GM19351 (cell line): Measurements from ENCODE around the gene TMEM187.
"Not testable (repeated sequence)": the region's sequence is repeated elsewhere in the genome, so short reads cannot be mapped to it uniquely, and the experiment has no call there.

ENCODE experiments used
- ATAC-seq: cut with Tn5 transposase; IDR thresholded peaks from one replicate; pipeline ENCODE4 v1.9.1; 2021; ENCODE audit warnings: mild to moderate bottlenecking, moderate library complexity; ENCODE audit not compliant: unreplicated experiment

TMEM187 gene

DNA sequence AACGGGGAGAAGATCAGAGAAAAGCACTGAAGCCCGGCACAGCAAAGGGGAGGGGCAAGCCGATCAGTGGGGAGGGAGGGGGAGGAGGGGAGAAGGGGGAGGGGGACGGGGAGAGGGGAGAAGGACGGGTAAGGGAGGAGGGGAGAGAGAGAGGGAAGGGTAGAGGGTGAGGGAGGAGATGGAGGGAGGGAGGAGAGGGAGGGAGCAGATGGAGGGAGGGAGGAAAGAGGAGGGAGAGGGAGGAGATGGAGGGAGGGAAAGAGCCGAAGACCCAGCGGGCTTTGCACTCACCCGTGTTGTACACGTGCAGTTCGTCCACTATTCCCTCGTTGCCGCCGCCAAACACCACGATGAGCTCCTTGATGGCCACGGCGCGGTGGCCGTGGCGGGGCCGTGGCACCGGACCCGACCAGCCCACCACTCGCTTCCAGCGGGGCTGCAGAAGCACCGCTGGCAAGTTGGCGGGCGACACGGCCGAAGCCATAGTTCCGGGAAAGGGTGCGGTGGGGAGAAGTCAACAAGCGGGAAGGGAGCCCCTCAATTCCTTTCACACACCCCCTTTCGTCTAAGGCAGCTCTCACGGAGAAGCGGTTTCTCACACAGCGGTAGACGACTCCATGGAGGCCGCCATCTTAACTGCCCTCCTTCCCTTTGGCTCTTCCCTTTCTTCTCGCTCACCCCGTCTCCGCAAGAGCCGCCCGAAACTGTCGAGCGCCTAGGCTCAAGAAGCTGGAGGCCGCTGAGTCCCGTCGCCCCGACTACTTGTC is 2.0 kb upstream of the TMEM187 start:
- ATAC-seq: no peak

DNA sequence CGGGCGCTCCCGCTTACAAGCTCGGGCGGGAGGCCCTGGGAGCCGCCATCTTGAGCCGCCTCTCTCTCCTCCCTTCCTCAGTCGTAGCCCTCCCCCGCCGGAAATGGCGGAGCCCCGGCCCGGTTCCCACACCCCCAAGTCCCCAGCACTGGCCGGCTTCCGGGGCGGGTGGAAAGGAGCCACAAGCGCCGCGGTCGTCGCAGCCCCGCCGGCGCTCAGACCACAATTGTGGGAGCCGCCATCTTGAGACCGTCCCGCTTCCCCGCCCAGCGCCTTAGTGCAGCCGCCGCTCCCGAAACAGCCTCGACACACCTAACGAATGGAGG is 1.5 kb upstream of the TMEM187 start:
- ATAC-seq: peak; percentile 37

DNA sequence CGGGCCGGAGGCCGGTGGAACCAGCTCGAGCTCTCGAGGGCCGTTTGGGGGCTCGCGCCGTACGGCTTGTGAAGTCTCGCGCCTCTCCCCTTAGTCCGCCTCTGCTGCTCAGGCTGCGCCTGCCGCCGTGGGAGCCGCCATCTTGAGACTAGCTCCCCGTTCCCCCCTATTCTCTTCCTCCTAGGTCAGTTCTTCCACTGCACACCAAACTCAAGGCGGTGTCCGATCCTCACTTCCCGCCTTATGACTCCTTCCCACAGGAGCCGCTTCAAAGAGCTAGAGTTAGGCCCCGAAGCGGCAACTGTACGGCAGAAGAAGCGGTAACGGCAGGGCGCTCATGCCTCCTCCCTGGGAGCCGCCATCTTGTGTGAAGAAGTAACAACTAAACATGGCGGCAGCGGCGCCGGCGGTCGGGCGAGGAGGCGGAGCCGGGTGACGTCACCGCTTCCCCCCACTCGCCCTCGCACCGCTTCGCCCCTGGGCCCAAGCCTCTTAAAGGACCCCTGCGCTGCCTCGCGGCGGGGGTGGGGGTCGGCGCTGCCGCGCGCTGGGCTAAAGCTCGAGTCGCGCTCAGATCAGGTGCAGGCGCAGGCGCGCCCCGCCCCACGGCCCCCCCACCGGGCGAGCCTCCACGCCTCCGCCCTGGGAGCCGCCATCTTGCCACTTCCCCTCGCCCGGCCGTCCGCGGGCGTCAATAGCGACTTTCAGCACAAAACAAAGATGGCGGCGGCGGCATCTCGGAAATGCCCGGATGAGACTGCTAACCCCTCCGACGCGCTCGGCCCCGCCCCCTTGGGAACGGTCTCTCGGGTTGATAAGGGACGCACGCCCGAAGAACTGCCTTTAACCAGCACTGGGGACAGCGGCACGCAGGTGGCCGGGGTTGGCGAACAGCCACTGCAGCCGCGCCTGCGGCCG is 845 bp upstream of the TMEM187 start, which contains the start of gene HCFC1:
Gene HCFC1, minus strand, starts transcription at position 369 of the 918 bp plus-strand sequence. CDS start 978 bp downstream, outside the sequence.
- peak; percentile 32 for ATAC-seq

DNA sequence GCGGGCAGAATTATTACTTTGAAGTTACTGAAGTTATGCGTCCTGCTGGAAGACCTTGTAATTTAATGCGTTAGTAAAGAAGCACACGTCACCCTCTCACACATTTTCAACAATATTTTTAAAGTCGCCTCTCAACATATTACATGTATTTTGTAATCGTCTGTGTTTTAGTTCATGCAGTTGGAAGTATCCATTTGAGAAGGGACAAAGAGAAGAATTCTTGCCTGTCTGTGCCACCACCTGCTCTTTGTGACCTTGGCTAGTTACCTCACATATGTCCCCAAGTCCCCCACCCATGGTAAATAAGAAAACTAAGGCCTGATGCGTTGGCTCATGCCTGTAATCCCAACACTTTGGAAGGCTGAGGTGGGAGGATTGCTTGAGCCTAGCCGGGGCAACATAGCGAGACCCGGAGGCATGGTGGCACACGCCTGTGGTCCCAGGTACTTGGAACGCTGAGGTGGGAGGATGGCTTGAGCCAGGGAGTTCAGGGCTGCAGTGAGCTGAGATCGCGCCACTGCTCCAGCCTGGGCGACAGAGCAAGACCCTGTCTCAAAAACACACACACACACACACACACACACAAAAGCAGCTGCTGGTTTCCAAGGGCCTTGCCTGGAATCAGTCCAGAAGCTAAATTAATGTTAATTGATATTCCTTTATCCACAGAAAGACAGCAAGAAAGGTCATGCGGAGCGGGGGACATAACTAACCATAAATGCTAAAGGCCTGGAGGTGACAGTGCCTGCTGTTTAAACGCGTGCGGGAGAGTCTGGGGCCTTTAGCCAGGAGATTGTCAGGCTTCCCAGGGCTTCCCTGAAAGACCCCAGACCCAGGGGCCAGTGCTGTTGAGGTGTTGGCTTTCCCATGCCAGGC is 811 bp downstream of the TMEM187 start:
- no peak for ATAC-seq

DNA sequence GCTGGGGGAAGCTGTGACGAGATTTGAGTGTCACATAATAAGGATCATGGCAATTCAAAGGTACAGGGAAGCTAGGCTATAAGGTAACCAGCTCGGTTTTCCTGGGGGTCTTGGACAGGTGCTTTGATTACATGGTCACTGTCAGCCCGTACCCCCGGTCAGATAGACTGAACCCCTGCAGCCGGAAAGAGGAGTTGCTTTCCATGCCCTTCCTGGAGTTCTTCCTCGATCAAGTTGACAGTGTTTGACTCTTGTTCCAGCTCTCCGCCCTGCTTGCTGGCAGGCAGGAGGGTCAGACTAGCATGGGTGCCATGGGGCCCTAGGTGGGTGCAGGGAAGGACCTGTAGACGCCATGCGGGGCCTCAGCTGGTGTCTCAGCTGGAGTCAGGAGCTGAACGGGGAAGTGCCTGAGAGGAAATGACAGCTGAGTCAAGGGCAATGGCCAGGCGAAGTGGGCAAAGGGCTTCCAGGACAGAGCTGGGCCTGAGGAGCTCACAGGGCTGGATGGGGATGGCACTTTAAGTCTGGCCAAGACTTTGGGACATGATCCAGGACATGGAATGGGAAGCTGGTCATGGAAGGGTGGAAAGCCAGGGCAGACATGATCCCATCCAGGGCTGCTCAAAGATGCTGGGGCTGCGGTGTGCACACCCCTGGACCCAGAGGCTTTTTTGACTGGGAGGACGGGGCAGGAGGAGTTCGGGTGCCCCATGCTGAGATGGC is 1.6 kb downstream of the TMEM187 start:
- ATAC-seq: no peak

DNA sequence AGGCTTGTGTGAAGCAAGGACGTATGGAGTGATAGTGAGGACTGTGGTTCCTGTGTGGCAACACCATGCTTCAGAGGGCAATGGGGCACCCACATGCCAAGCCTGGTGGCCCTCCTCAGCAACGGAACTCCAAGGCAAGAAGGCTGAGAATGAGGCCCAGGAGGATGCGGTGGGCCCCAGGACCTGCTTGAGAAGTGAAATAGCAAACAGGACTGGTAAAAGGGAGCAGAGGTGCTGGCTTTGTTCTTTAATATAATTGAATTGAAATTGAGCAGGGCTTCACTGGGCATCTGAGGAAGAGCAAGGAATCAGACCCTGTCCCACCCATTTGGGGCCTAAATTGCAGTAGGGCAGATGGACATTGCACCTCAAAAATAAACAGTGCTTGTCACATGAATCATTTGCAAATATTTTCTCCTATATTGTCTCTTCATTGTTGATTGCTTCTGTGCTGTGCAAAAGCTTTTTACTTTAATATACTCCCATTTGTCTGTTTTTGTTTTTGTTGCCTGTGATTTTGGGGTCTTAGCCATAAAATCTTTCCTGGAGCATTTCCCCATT is 2.3 kb downstream of the TMEM187 start:
- no peak for ATAC-seq

DNA sequence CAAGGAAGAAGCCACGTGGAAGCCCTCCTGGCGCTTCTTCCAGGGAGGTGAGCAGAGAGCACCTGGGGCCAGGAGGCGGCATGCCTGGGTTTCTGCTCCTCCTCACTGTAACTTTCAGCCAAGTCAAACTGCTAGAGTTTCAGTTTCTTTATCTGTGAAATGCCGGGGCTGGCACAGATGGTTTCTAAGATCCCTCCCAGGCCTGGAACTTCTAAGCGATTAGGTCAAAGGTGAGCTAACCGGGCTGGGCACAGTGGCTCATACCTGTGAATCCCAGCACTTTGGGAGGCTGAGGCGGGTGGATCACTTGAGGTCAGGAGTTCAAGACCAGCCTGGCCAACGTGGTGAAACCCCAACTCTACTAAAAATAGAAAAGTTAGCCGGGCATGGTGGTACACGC is 7.8 kb downstream of the TMEM187 start:
- ATAC-seq: peak; percentile 51

DNA sequence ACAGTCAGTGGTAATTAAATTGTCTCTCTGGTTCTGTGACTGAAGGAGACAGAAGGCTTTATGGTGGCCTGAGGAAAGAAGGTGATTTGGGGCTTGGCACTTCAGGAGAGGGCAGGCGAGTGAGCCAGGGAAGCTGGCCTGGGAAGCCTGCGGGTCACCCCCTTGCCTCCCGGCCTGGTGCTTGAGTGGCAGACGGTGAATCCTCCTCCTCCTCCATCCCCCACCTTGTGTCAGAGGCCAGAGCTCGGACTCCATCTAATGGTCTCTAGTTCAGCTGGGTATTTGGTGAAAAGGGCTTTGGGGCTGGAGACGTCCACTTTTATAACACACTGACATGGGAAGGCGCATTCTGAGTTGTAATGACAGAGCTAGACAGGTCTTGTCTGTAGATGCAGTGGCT is 8.7 kb downstream of the TMEM187 start:
- ATAC-seq: no peak

DNA sequence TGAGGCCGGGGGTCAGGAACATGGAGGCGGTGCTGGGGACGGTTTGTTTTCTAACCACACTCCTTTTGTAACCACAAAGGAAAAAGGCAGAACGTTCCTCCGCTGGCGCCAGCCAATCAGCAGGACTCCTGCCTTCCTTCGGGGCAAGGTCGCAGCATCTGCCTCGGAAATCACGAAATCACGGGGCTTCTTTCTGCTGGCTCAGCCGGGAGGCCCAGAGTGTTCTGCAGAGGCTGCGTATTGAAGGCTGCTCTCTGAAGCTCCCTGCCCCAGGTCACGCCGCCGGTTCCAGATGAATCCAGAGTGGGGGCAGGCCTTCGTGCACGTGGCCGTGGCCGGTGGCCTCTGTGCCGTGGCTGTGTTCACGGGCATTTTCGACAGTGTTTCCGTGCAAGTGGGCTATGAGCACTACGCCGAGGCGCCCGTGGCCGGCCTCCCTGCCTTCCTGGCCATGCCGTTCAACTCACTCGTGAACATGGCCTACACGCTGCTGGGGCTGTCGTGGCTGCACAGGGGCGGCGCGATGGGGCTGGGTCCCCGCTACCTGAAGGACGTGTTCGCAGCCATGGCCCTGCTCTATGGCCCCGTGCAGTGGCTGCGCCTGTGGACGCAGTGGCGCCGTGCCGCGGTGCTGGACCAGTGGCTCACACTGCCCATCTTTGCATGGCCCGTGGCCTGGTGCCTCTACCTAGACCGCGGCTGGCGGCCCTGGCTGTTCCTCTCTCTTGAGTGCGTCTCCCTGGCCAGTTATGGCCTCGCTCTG is 9.4 kb downstream of the TMEM187 start:
- no peak for ATAC-seq

DNA sequence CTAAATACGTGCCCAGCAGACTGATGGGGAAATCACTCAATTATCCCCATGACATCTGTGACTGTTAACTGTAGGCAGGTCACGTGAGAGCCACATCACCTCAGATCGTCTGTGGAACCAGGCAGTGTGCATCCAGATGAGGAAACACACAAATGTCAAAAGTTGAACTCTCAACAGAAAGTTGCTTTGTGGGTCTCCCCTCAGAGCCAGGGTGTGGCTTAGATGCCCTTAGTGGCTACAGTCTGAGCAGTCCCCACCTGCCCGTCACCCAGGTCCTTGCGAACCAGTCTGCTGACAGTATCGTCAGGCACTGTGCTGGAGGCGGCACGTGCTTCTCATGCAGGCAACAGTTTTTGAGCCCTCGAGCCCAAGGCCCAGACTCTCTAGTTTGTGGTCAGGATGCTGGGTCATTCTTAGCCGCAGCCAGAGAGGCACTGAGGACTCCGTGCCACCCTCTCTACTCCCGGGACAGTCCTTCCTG is 10.8 kb downstream of the TMEM187 start:
- no peak for ATAC-seq

DNA sequence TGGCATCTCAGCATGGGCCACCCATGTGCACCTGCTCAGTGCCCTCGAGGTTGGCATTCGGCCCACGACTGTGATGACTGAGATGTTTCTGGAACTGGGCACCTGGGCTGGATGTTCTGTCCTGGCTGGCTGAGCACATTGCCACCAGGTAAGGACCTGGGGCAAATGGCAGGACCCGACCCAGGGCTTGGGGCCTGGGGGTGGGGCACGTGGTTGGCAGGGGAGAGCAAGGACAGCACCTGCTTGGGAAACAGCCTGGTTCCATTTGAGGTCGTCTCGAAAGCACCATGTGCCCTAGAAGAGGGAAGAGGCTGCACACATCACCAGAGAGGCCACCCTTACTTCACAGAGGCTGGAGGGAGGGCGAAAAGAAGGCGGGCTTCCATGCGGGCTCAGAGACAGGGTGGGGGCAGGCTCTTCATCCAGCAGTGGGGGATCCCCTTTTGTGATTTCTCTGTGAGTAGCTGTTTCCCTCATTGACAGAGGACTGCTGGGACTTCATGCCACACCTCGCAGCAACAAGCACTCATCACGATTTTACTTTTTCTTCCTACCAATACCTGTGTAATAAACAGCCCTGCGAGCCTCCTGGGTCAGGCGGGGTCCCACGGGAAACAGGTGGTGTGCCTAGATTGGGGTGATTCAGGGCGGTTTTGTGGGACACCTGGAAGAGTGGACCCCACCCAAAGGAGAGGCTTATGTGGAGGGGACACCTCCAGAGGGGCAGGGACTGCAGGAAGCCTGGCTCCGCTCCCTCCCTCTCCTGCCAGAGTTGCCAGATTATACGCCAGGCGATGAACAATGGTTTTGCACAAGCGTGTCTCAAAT is 12.0 kb downstream of the TMEM187 start:
- no peak for ATAC-seq

DNA sequence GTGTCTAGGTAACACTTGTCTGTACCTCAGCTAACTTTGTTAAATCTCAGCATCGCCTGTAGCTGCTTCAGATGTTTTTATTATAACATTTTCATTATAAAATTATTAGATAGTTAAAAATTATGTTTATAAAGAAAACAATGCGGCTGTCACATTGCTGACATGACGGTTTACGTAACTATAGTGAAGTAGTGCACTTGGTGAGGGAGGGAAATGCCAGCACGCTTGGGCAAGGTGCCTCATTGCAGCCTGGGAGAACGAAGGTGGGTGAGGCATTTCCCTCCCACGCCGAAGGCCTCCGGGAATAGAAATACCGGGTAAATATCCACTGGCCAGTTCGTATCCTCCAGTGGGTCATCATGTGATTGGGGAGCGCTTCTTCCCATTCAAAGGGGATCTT is 15.9 kb downstream of the TMEM187 start:
- no peak for ATAC-seq

DNA sequence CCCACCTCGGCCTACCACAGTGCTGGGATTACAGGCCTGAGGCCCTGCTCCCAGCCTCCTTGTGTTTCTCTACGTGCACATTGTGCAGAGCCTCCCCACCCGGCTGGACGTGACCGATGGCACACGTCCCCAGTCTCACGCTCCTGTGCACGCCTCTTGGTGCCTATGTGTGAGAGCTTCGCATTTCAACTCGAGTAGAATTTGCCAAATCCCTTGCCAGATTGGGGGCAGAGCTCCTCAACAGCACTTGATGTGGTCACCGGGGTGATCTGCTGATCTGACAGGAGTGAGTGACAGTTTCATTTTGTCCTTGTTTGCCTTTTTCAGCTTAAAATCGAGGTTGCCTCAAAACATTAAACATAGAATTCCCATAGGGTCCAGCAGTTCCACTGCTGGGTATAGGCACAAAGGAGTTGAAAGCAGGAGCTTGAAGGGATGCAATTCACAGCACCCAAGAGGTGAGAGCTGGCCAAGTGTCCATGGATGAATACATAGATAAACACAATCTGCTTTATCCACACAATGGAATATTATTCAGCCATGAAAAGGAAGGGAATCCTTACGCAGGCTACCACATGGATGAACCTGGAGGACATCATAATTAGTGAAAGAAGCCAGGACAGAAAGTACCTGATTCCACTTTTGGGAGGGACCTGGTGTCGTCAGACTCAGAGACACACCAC is 17.6 kb downstream of the TMEM187 start:
- ATAC-seq: no peak

DNA sequence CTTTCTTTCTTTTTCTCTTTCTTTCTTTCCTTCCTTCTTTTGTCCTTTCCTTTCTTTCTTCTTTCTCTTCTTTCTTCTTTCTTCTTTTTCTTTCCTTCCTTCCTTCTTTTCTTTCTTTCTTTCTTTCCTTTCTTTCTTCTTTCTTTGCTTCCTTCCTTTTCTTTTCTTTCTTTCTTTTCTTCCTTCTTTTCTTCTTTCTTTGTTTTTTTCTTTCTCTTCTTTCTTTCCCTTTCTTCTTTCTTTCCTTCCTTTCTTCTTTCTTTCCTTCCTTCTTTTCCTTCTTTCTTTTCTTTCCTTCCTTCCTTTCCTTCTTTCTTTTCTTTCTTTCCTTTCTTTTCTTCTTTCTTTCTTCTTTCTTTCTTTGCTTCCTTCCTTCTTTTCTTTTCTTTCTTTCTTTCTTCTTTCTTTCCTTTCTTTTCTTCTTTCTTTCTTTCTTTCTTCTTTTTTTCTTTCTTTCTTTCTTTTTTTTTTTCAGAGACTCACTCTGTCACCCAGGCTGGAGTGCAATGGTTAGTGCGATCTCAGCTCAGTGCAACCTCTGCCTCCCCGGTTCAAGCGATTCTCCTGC is 18.5 kb downstream of the TMEM187 start:
- no peak for ATAC-seq

DNA sequence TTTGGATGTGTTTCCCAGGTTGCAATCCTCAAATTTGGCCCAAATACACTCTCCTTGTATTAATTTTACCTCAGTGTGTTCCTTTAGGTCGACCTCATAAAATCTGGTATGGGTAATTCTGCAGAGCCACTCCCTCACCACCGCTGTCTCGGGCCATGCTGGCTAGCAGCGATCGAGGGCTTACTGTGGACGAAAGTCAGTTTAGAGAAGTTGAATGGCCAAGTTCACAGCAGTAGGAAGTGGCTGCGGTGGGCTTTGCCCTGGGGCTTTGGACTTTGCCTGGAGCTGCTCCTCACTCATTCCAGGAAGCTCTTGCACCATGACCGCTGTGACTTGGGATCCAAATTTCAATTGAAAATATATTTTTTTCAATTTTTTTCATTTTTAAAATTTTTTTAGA is 19.6 kb downstream of the TMEM187 start:
- no peak for ATAC-seq

DNA sequence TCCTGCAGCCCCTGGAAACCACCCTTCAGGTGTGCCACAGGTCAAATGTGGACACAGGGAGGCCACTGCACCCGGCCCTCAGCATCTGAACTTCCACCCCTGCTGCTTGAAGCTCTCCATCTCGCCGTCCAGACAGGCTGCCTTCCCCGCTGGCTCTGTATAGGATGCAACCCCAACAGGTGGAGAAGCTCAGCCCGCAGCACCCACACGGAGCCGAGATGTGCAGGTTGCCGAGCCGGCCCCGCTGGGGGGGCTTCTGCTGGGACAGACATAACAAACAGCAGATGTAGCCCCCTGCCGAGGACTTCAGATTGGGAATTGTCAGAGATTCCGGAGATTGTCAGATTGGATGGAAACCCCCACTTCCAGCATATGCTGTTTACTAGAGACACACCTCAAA is 20.5 kb downstream of the TMEM187 start:
- no peak for ATAC-seq

DNA sequence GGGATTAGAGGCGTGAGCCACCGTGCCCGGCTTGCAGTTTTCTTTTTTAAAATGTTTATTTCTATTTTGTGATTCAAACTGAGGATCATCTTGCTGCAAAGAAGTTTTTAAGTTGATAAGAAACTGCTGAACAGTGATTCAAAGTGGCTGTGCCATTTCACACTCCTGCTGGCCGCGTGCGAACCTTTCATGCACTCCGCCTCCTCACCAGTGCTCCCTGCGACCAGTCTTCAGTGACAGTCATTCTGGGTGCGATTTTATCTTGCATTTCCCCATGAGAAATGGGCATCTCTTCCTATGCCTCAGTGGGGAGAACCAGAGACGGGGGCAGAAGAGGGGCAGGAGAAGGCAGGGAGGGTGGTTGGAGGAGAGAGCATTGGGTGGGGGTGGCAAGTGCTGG is 21.4 kb downstream of the TMEM187 start:
- no peak for ATAC-seq

DNA sequence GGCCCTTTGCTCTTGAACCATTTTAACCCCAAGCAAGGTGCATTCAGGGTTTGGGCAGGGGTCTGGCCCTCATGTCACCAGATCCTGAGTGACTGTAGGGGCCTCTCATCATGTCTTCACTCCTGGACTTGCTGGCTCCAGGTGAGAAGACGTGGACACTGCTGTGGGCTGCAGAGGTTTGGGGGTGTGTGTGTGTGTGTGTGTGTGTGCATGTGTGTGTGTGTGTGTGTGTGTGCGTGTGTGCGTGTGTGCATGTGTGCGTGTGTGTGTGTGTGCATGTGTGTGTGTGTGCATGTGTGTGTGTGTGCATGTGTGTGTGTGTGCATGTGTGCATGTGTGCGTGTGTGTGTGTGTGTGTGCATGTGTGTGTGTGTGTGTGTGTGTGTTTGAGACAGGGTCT is 21.8 kb downstream of the TMEM187 start:
- not testable (repeated sequence) for ATAC-seq
